Embryonic facial prominence (tissue), 1 donor: ENCODE data around the gene CAMTA1.

Source experiments
- DNase-seq: peaks from one replicate; pipeline ENCODE4 v3.0.0-alpha.2; 2016; ENCODE audit errors: extremely low spot score

The CAMTA1 gene

GRCh38 chr1:7633506-7634245 lies 848.4 kb downstream of the CAMTA1 start:
- DNase-seq, result no peak

GRCh38 chr1:7634546-7635240 lies 849.4 kb downstream of the CAMTA1 start:
- DNase-seq, result no peak

- no peak for DNase-seq
These were observed 851.7 kb downstream of the CAMTA1 start for GRCh38 chr1:7636795-7637526.

GRCh38 chr1:7638078-7638477 lies 852.8 kb downstream of the CAMTA1 start:
- DNase-seq, result no peak

GRCh38 chr1:7639435-7640131 lies 854.3 kb downstream of the CAMTA1 start:
- no peak for DNase-seq

- no peak for DNase-seq
These were observed 855.1 kb downstream of the CAMTA1 start for GRCh38 chr1:7640350-7640749.

- no peak for DNase-seq
These were observed 855.8 kb downstream of the CAMTA1 start for GRCh38 chr1:7640920-7641585.

GRCh38 chr1:7641587-7642417 lies 856.5 kb downstream of the CAMTA1 start:
- no peak for DNase-seq

- no peak for DNase-seq
These were observed 857.1 kb downstream of the CAMTA1 start for GRCh38 chr1:7642418-7642704.

- no peak for DNase-seq
These were observed 857.7 kb downstream of the CAMTA1 start for GRCh38 chr1:7642781-7643529.

- no peak for DNase-seq
These were observed 858.3 kb downstream of the CAMTA1 start for GRCh38 chr1:7643530-7643929.

GRCh38 chr1:7644086-7644485 lies 858.8 kb downstream of the CAMTA1 start:
- DNase-seq, result no peak

- DNase-seq, result no peak
These were observed 859.9 kb downstream of the CAMTA1 start for GRCh38 chr1:7644961-7645750.

- no peak for DNase-seq
These were observed 860.4 kb downstream of the CAMTA1 start for GRCh38 chr1:7645751-7646048.

GRCh38 chr1:7646164-7646563 lies 860.9 kb downstream of the CAMTA1 start:
- DNase-seq, result no peak

- peak; percentile 54 for DNase-seq
These were observed 862.0 kb downstream of the CAMTA1 start for GRCh38 chr1:7646981-7647901.

GRCh38 chr1:7648761-7649384 lies 863.6 kb downstream of the CAMTA1 start:
- DNase-seq, result no peak

GRCh38 chr1:7650801-7651200 lies 865.5 kb downstream of the CAMTA1 start:
- DNase-seq, result no peak
